Epithelial cell of esophagus (primary cell): ENCODE data around the gene RBPJL.

ENCODE experiments used
- DNase-seq: peaks from one replicate; pipeline ENCODE4 v3.0.0; 2010; ENCODE audit warnings: low read depth
- H3K4me3 ChIP-seq: 2 replicates; pipeline ENCODE4 v1.5.1; 2011; ENCODE audit warnings: mild to moderate bottlenecking, low read length, control low read depth
- TF ChIP-seq, protein P1 (sequence below): IDR thresholded peaks from 2 replicates; pipeline ENCODE4 v1.5.1; 2011; ENCODE audit warnings: low read depth, mild to moderate bottlenecking, low read length, control low read depth, inconsistent platforms; ENCODE audit not compliant: insufficient read depth; ENCODE audit errors: missing control alignments

The RBPJL gene

GRCh38 chr20:45282700-45283550 is 23.7 kb upstream of the RBPJL start:
- TF ChIP-seq, protein P1, sequence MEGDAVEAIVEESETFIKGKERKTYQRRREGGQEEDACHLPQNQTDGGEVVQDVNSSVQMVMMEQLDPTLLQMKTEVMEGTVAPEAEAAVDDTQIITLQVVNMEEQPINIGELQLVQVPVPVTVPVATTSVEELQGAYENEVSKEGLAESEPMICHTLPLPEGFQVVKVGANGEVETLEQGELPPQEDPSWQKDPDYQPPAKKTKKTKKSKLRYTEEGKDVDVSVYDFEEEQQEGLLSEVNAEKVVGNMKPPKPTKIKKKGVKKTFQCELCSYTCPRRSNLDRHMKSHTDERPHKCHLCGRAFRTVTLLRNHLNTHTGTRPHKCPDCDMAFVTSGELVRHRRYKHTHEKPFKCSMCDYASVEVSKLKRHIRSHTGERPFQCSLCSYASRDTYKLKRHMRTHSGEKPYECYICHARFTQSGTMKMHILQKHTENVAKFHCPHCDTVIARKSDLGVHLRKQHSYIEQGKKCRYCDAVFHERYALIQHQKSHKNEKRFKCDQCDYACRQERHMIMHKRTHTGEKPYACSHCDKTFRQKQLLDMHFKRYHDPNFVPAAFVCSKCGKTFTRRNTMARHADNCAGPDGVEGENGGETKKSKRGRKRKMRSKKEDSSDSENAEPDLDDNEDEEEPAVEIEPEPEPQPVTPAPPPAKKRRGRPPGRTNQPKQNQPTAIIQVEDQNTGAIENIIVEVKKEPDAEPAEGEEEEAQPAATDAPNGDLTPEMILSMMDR = no peak
- no peak for DNase-seq
- no peak overlapping the region for H3K4me3 ChIP-seq

- H3K4me3 ChIP-seq = no peak overlapping the region
- TF ChIP-seq, protein P1 = no peak
- peak; percentile 82 for DNase-seq
Measured at GRCh38 chr20:45283551-45284057, 23.0 kb upstream of the RBPJL start.

DNA sequence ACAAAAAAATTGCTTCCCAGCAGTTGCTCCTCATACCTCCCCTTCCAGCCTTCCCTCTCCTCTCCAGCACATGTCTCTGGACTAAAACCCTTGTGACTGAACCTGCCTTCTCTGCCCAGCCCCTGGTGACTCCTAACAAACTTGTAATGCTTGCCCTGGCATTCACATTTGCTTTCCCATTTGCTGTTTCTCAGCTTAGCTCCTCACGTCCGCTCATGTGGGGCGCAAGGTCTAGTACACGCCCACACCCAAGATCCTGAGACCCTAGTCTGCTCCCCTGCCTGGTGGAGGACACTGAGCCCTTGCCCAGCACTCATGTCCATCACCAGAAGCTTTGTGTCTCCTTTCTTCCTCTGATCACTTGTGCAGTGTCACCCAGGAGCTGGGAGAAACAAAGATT is 18.3 kb upstream of the RBPJL start:
- TF ChIP-seq, protein P1 = no peak
- no peak overlapping the region for H3K4me3 ChIP-seq
- no peak for DNase-seq

- H3K4me3 ChIP-seq = no peak overlapping the region
Measured at GRCh38 chr20:45288860-45289259, 17.8 kb upstream of the RBPJL start.

DNA sequence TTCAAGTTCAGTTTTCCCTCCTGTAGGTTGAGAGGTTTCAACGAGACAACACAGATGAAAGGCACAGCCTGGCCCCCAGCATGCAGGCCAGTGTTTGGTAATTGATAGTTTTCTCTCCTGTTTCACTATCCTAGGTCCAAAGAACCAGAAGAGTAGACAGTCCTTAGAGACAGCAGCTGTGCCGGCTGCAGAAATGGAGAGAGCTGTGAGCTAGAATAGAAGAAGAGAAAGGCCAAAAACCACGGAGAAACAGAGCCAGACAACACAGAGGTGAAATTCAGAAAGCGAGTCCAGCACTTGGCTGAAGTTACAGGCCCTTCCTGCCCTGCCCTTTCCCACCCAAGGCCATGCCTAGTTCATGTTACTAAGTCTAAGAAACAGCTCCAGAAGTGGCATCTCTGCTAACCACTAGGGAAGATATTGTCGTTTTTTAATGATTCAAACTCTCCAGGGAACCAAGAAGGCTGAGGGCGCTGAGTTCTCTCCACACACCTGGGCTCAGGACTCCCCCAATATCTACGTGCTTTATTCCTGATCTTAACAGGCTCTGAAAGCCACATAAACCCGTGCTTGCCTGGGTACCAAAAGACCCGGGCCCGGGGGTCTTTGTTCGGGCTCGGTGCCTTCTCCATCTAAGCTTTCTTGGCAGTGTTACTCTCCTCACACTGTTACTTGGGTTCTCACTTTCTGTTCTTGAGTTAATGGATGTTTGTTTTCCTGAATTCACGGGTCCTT is 16.5 kb upstream of the RBPJL start:
- H3K4me3 ChIP-seq = no peak overlapping the region
- DNase-seq = no peak
- TF ChIP-seq, protein P1 = no peak

More at GRCh38 chr20:45288860-45289259, 17.8 kb upstream of the RBPJL start:
- TF ChIP-seq, protein P1 = no peak
- no peak for DNase-seq

GRCh38 chr20:45290677-45291355 is 15.8 kb upstream of the RBPJL start:
- DNase-seq = peak; percentile 74
- H3K4me3 ChIP-seq = no peak overlapping the region
- TF ChIP-seq, protein P1 = peak; percentile 91
